HCT116 (cell line): ENCODE measurements around the gene PDSS2. TPM values are rescaled to one million over a fixed set of nuclear protein-coding genes. Genes with fewer than 3 reads are reported as not detected.

Source experiments
- ATAC-seq: fragments of 200-7000 bp; cut with Tn5 transposase; 2 replicates; pipeline ENCODE4 v1.9.1; 2020; ENCODE audit warnings: mild to moderate bottlenecking, moderate library complexity
- BruUV-seq: library from RNA; stranded (reverse); fragments of 400-500 nt; replicated peaks from 2 replicates; lab custom pipeline; 2021; lab: Mats Ljungman, UMichigan
- CTCF ChIA-PET: fragments of 300-600 bp; sonication (Branson Sonifier 250); formaldehyde crosslinking; loops from one replicate; lab custom pipeline; 2021; ENCODE audit warnings: antibody characterized with exemption; lab: Charles Lee
- POLR2A ChIA-PET: fragments of 300-600, 350-600 bp; sonication (Branson Sonifier 250); formaldehyde crosslinking; loops from one replicate; lab custom pipeline; 2021; ENCODE audit warnings: antibody characterized with exemption; lab: Charles Lee
- RAD21 ChIA-PET, 2 experiments: fragments of 300-600 bp; sonication (Branson Sonifier 250); formaldehyde crosslinking; loops; one replicate each; lab custom pipeline; 2023; ENCODE audit warnings: low total read pairs in 2 of 2; ENCODE audit not compliant: uncharacterized antibody in 2 of 2, unreplicated experiment in 2 of 2, low non-redundant PET in 1 of 2; lab: Charles Lee
- DNase-seq: peaks from one replicate; pipeline ENCODE4 v3.0.0-alpha.2; 2010; ENCODE audit warnings: low read depth, low spot score
- H2AFZ ChIP-seq: fragments of 200-600 bp; shearing (Covaris generic), sonication (generic); 2 replicates; pipeline ENCODE4 v1.6.1; 2017; ENCODE audit warnings: low read depth, mixed run types, mixed read lengths, antibody characterized with exemption, low read length; ENCODE audit not compliant: poor library complexity, severe bottlenecking
- H3K27ac ChIP-seq: 2 replicates; pipeline ENCODE4 v1.5.1; 2012; ENCODE audit warnings: low read depth, low read length
- H3K27me3 ChIP-seq: fragments of 200-600 bp; sonication (generic); 2 replicates; pipeline ENCODE4 v1.6.1; 2016; ENCODE audit warnings: mixed run types, low read length, mixed read lengths; ENCODE audit not compliant: insufficient read depth
- H3K36me3 ChIP-seq, 2 experiments: fragments of 200-500 bp in 1 of 2; fragments of 200-600 bp in 1 of 2; sonication (Bioruptor generic) in 1 of 2; sonication (generic) in 1 of 2; 2 replicates each; pipeline versions ENCODE4 v1.5.1 to v1.6.1; 2014 to 2016; ENCODE audit warnings: low read length in 2 of 2, inconsistent platforms in 1 of 2, mixed read lengths in 1 of 2, mixed run types in 1 of 2; ENCODE audit not compliant: insufficient read depth in 2 of 2, control insufficient read depth in 1 of 2
- H3K4me1 ChIP-seq, 2 experiments: fragments of 200-600 bp in 1 of 2; sonication (generic) in 1 of 2; 2 replicates each; pipeline versions ENCODE4 v1.5.1 to v1.6.1; 2012 to 2017; ENCODE audit warnings: low read length in 2 of 2, inconsistent platforms in 1 of 2, mild to moderate bottlenecking in 1 of 2, mixed read lengths in 1 of 2, mixed run types in 1 of 2, moderate library complexity in 1 of 2; ENCODE audit not compliant: insufficient read depth in 2 of 2, control insufficient read depth in 1 of 2
- H3K4me2 ChIP-seq: fragments of 200-600 bp; sonication (generic); 2 replicates; pipeline ENCODE4 v1.6.1; 2017; ENCODE audit warnings: mixed run types, low read length, mixed read lengths
- H3K4me3 ChIP-seq, 2 experiments: fragments of 200-600 bp in 1 of 2; sonication (generic) in 1 of 2; replicated peaks in 1 of 2; 2 replicates each; pipeline ENCODE4 v1.5.1; 2011 to 2016; ENCODE audit warnings: low read length in 2 of 2, control low read depth in 1 of 2, low read depth in 1 of 2, mild to moderate bottlenecking in 1 of 2, mixed read lengths in 1 of 2, mixed run types in 1 of 2
- H3K79me2 ChIP-seq: fragments of 200-600 bp; sonication (generic); 2 replicates; pipeline ENCODE4 v1.6.1; 2017; ENCODE audit warnings: mild to moderate bottlenecking, mixed run types, low read length, moderate library complexity, mixed read lengths; ENCODE audit not compliant: insufficient read depth
- H3K9ac ChIP-seq: fragments of 200-600 bp; sonication (generic); 2 replicates; pipeline ENCODE4 v1.6.1; 2016; ENCODE audit warnings: low read length, mixed read lengths
- H3K9me2 ChIP-seq: fragments of 200-600 bp; sonication (generic), shearing (Covaris generic); 2 replicates; pipeline ENCODE4 v1.6.1; 2017; ENCODE audit warnings: mixed run types, mild to moderate bottlenecking, moderate library complexity; ENCODE audit not compliant: insufficient read depth
- H3K9me3 ChIP-seq, 2 experiments: fragments of 200-500 bp in 1 of 2; fragments of 200-600 bp in 1 of 2; sonication (Bioruptor generic) in 1 of 2; sonication (generic) in 1 of 2; 2 replicates each; pipeline ENCODE4 v1.6.1; 2014 to 2017; ENCODE audit warnings: low read length in 2 of 2, mixed read lengths in 2 of 2, inconsistent platforms in 1 of 2, low read depth in 1 of 2, mild to moderate bottlenecking in 1 of 2, mixed run types in 1 of 2, moderate library complexity in 1 of 2; ENCODE audit not compliant: control insufficient read depth in 1 of 2, insufficient read depth in 1 of 2
- H4K20me1 ChIP-seq: fragments of 200-600 bp; sonication (generic), shearing (Covaris generic); 2 replicates; pipeline ENCODE4 v1.6.1; 2017; ENCODE audit warnings: mixed run types, mild to moderate bottlenecking, moderate library complexity; ENCODE audit not compliant: insufficient read depth
- CEBPB ChIP-seq: IDR thresholded peaks from 2 replicates; pipeline ENCODE4 v1.6.1; 2012; ENCODE audit warnings: low read depth
- EZH2 ChIP-seq: fragments of 200-600 bp; sonication (generic); IDR thresholded peaks from 2 replicates; pipeline ENCODE4 v1.6.1; 2017; ENCODE audit warnings: antibody characterized with exemption, mixed run types
- EZH2phosphoT487 ChIP-seq: fragments of 200-600 bp; IDR thresholded peaks from 2 replicates; pipeline ENCODE4 v1.6.1; 2018; ENCODE audit warnings: antibody characterized with exemption, borderline replicate concordance
- SIN3A ChIP-seq: IDR thresholded peaks from 2 replicates; pipeline ENCODE4 v1.6.1; 2012; ENCODE audit warnings: low read depth
- SP1 ChIP-seq: IDR thresholded peaks from 2 replicates; pipeline ENCODE4 v1.6.1; 2012; ENCODE audit warnings: low read depth
- ZFX ChIP-seq: fragments of 450-650 bp; IDR thresholded peaks from 2 replicates; pipeline ENCODE4 v1.6.1; 2017
- intact Hi-C: fragments of 100-400 bp; cut with micrococcal nuclease; formaldehyde crosslinking; loops from 2 replicates; pipeline ENCODE4 v1.10.0; 2022
- total RNA-seq: library from RNA; stranded (reverse); gene quantifications from one replicate; pipeline ENCODE4 v1.2.1, GENCODE V29; 2021; ENCODE audit not compliant: unreplicated experiment
- TF ChIP-seq, protein P1 (sequence below): IDR thresholded peaks from 2 replicates; pipeline ENCODE4 v1.6.1; 2011; ENCODE audit warnings: mild to moderate bottlenecking, low read length, moderate library complexity; ENCODE audit not compliant: insufficient replicate concordance; ENCODE audit errors: extremely low read depth

The PDSS2 gene
- total RNA-seq, 1 experiment from 2014 or later, result 12.2 TPM

DNA sequence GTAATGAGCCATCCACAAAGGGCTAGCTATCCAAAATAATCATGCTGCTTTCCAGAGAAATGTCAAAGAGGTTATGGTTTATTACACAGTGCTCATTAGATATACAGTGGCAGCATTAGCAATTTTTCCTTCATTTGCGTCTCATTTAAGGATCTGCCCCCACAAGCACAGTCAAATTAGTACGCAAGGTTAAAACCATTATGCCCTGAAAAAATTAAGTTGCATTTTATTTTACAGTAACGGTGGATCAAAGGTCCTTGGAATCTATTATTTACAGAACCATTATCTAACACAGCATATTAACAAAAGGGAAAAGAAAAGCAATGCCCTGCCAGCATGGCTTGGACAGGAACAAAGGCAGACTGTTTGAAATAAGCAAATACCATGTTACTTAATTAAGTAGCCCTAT is 144.8 kb downstream of the PDSS2 start:
- Histone ChIP-seq H4K20me1 (no peaks in the 10 kb centered on the region), H3K27ac (no peak overlapping the region), H3K9me2 (no peaks in the 10 kb centered on the region), H3K9ac (no peak overlapping the region), H3K9me3 (no peaks in the 10 kb centered on the region), H3K79me2 (no peaks in the 10 kb centered on the region), H2AFZ (no peak overlapping the region), H3K27me3 (no peaks in the 10 kb centered on the region), H3K4me3 (no peak overlapping the region), H3K4me1 (no peaks in the 10 kb centered on the region), H3K36me3 (no peaks in the 10 kb centered on the region), H3K4me2 (no peak overlapping the region)
- ChIA-PET POLR2A (no interaction called here), CTCF (no interaction called here), RAD21 (no interaction called here)
- TF ChIP-seq ZFX (no peak), CEBPB (no peak), EZH2 (no peak), EZH2phosphoT487 (no peak)
- BruUV-seq, result no TSS peak
- intact Hi-C loops, result no loop called here
- DNase-seq (no peak), ATAC-seq (no peak)

DNA sequence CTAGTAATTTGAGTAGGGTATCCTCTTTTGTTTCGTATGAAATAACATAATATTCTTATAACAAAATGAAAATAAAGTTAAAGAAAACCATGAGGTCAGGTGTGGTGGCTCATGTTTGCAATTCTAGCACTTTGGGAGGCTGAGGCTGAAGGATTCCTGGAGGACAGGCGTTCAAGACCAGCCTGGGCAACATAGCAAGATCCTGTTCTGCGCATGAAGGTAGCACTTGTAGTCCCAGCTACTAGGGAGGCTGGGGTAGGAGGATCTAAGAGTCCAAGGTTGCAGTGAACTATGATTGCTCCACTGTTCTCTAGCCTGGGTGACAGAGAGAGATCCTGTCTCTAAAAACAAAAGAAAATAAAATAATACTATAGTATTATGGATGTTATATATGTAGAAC is 145.6 kb downstream of the PDSS2 start:
- H3K27ac ChIP-seq, result no peak overlapping the region
- no peaks in the 10 kb centered on the region for H4K20me1 ChIP-seq
- no peak overlapping the region for H3K4me2 ChIP-seq
- no peaks in the 10 kb centered on the region for H3K4me1 ChIP-seq
- no TSS peak for BruUV-seq
- no peak overlapping the region for H3K4me3 ChIP-seq
- no peak for ATAC-seq
- H3K27me3 ChIP-seq, result no peaks in the 10 kb centered on the region
- H3K9me3 ChIP-seq, result no peaks in the 10 kb centered on the region
- POLR2A ChIA-PET, result no interaction called here
- no peak overlapping the region for H3K9ac ChIP-seq
- H3K36me3 ChIP-seq, result no peaks in the 10 kb centered on the region
- intact Hi-C loops, result no loop called here
- TF ChIP-seq, protein P1, sequence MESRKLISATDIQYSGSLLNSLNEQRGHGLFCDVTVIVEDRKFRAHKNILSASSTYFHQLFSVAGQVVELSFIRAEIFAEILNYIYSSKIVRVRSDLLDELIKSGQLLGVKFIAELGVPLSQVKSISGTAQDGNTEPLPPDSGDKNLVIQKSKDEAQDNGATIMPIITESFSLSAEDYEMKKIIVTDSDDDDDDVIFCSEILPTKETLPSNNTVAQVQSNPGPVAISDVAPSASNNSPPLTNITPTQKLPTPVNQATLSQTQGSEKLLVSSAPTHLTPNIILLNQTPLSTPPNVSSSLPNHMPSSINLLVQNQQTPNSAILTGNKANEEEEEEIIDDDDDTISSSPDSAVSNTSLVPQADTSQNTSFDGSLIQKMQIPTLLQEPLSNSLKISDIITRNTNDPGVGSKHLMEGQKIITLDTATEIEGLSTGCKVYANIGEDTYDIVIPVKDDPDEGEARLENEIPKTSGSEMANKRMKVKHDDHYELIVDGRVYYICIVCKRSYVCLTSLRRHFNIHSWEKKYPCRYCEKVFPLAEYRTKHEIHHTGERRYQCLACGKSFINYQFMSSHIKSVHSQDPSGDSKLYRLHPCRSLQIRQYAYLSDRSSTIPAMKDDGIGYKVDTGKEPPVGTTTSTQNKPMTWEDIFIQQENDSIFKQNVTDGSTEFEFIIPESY, result no peak
- TF ChIP-seq SP1 (no peak), SIN3A (no peak)
- no peak overlapping the region for H2AFZ ChIP-seq
- RAD21 ChIA-PET, result no interaction called here
- H3K79me2 ChIP-seq, result no peaks in the 10 kb centered on the region
- CTCF ChIA-PET, result no interaction called here
- no peak for DNase-seq
- H3K9me2 ChIP-seq, result no peaks in the 10 kb centered on the region
